ENCODE data around the gene CABP5. TPM values are rescaled to one million over a fixed set of nuclear protein-coding genes. Genes with fewer than 3 reads are reported as not detected.

CABP5 gene
- total RNA-seq, result not detected in 2 replicates

DNA sequence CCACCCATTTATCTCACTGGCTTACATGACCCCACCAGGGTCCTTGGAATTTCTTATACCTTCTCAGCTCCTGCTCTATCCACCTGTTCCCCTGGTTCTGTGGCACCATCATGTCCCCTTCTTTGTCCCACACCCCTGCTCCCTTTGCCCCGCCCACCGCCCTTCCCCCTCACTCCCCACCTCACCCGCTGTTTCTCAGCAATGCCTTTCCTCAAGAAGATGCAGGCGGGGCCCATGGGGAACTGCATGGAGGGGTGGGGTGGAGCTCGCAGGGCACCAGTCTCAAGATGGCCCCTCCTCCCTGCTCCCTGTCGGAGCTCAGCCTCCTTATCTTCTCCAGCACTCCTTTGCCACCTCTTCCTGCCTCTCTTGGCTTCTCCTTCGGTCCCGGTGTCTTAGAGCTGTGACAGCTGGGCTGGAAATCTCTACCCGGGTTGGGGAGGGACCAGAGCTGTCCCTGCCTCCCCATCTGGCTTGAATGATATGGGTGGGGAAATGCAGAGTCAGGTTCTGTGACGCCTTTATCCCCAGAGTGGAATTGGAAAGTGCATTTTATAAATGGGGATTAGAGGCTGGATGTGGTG is at the start of gene CABP5:
CABP5 (minus strand) TSS at position 405 of the 584 bp plus-strand sequence; CDS start at position 248, 157 bp downstream.

GRCh38 chr19:47994209-47994802 is 49.6 kb downstream of the CABP5 start, which contains the start of gene ELSPBP1:
TSS of gene ELSPBP1 (plus strand) at chr19:47994632. CDS start at chr19:48008668, 14,036 bp downstream.

DNA sequence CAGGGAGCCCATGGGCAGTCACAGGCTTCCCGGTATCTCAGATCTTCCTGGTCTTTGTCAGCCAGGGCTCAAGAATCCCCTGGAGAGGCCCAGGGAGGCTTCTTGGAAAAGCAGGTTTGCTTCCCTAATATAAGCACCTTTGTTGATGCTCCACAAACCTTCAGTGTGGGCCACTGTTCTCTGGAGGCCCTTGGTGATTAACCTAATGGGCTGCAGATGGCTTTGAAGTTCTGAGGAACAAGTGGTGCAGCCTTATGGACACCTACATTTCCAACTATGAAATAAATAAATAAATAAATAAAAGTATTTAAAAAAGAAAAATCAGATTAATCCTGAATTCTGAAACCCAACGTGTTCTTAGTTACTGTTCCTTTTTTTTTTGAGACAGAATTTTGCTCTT is 51.8 kb downstream of the CABP5 start, which contains the start of gene BSPH1:
BSPH1 (minus strand) TSS at position 101 of the 400 bp plus-strand sequence; CDS start at position 12, 89 bp downstream.

Other genes with a start within 250 kb of the CABP5 start
- not detected in 2 replicates for gene TPRX1, start 239.5 kb downstream of the CABP5 start, total RNA-seq
- not detected in 2 replicates for gene CRX, start 222.1 kb downstream of the CABP5 start, total RNA-seq
- not detected in 2 replicates for gene TPRX2, start 184.8 kb downstream of the CABP5 start, total RNA-seq
- not detected in 2 replicates for gene SULT2A1, start 157.8 kb downstream of the CABP5 start, total RNA-seq
- not detected in 2 replicates for gene BSPH1, start 51.9 kb downstream of the CABP5 start, total RNA-seq
- not detected in 2 replicates for gene ELSPBP1, start 49.4 kb downstream of the CABP5 start, total RNA-seq
- 1.5 and 9.6 TPM in 2 replicates for gene PLA2G4C, start 66.7 kb upstream of the CABP5 start, total RNA-seq
- 4.7 and 9.4 TPM in 2 replicates for gene LIG1, start 126.3 kb upstream of the CABP5 start, total RNA-seq
- 1.7 and 3.1 TPM in 2 replicates for gene ZSWIM9, start 126.6 kb upstream of the CABP5 start, total RNA-seq
- 5.1 and 6.2 TPM in 2 replicates for gene CARD8, start 211.8 kb upstream of the CABP5 start, total RNA-seq
- 0.21 and 1.2 TPM in 2 replicates for gene ZNF114, start 226.0 kb upstream of the CABP5 start, total RNA-seq